PC-3 (cell line): ENCODE results near the gene ABHD3. TPM values are rescaled to one million over a fixed set of nuclear protein-coding genes. Genes with fewer than 3 reads are reported as not detected.
"Not testable (repeated sequence)": the region's sequence is repeated elsewhere in the genome, so short reads cannot be mapped to it uniquely, and the experiment has no call there.

Experiments used
- ATAC-seq: fragments of 200-7000 bp; cut with Tn5 transposase; 2 replicates; pipeline ENCODE4 v1.9.1; 2020; ENCODE audit warnings: mild to moderate bottlenecking, moderate library complexity
- BruUV-seq: library from RNA; stranded (reverse); fragments of 400-500 nt; replicated peaks from 2 replicates; lab custom pipeline; 2021; lab: Mats Ljungman, UMichigan
- CTCF ChIA-PET: fragments of 300-600 bp; sonication (Branson Sonifier 250); formaldehyde crosslinking; loops from one replicate; lab custom pipeline; 2022; ENCODE audit warnings: antibody characterized with exemption; lab: Charles Lee
- POLR2A ChIA-PET: fragments of 300-600 bp; sonication (Branson Sonifier 250); formaldehyde crosslinking; loops from one replicate; lab custom pipeline; 2022; ENCODE audit warnings: antibody characterized with exemption; ENCODE audit not compliant: unreplicated experiment; lab: Charles Lee
- DNase-seq: peaks from one replicate; pipeline ENCODE4 v3.0.0-alpha.2; 2015
- H2AFZ ChIP-seq: fragments of 300-600 bp; sonication (generic); 2 replicates; pipeline ENCODE4 v1.6.0; 2016; ENCODE audit warnings: antibody characterized with exemption, low read length
- H3F3A ChIP-seq: fragments of 300-600 bp; sonication (generic); one replicate; pipeline ENCODE4 v1.6.0; 2017; ENCODE audit warnings: antibody characterized with exemption, low read length, control low read depth, mild to moderate bottlenecking; ENCODE audit not compliant: unreplicated experiment
- H3K27ac ChIP-seq: fragments of 300-600 bp; sonication (generic); 2 replicates; pipeline ENCODE4 v1.5.1; 2016; ENCODE audit warnings: mild to moderate bottlenecking, low read length
- H3K27me3 ChIP-seq: fragments of 300-600 bp; sonication (generic); 2 replicates; pipeline ENCODE4 v1.6.1; 2016; ENCODE audit warnings: low read length, mixed read lengths
- H3K36me3 ChIP-seq: fragments of 300-600 bp; sonication (generic); 2 replicates; pipeline ENCODE4 v1.6.1; 2016; ENCODE audit warnings: low read depth, mixed run types, low read length, mixed read lengths
- H3K4me1 ChIP-seq: fragments of 300-600 bp; sonication (generic); 2 replicates; pipeline ENCODE4 v1.5.1; 2016; ENCODE audit warnings: low read length; ENCODE audit not compliant: insufficient read depth
- H3K4me2 ChIP-seq: fragments of 300-600 bp; sonication (generic); 2 replicates; pipeline ENCODE4 v1.6.0; 2016; ENCODE audit warnings: low read length
- H3K4me3 ChIP-seq: fragments of 300-600 bp; sonication (generic); 2 replicates; pipeline ENCODE4 v1.5.1; 2016; ENCODE audit warnings: mild to moderate bottlenecking, low read length, mixed read lengths
- H3K79me2 ChIP-seq: fragments of 300-600 bp; sonication (generic); 2 replicates; pipeline ENCODE4 v1.6.1; 2017; ENCODE audit warnings: low read length, mixed read lengths
- H3K9ac ChIP-seq: fragments of 300-600 bp; sonication (generic); 2 replicates; pipeline ENCODE4 v1.6.0; 2016; ENCODE audit warnings: mild to moderate bottlenecking, low read length
- H3K9me2 ChIP-seq: fragments of 300-600 bp; sonication (generic); replicated peaks from 2 replicates; pipeline ENCODE4 v1.6.1; 2016; ENCODE audit warnings: mixed run types, low read length, mixed read lengths
- H3K9me3 ChIP-seq: fragments of 300-600 bp; sonication (generic); 2 replicates; pipeline ENCODE4 v1.6.1; 2016; ENCODE audit warnings: low read length, mixed read lengths
- H4K20me1 ChIP-seq: fragments of 300-600 bp; sonication (generic); 2 replicates; pipeline ENCODE4 v1.6.1; 2016; ENCODE audit warnings: low read length, mixed read lengths
- CTCF ChIP-seq: fragments of 300-600 bp; sonication (generic); conservative IDR thresholded peaks from 2 replicates; pipeline ENCODE4 v1.5.1; 2017; ENCODE audit warnings: antibody characterized with exemption, low read depth, mild to moderate bottlenecking, low read length
- EZH2 ChIP-seq: fragments of 300-600 bp; sonication (generic); IDR thresholded peaks from one replicate; pipeline ENCODE4 v1.6.1; 2017; ENCODE audit warnings: antibody characterized with exemption, mild to moderate bottlenecking, low read length; ENCODE audit not compliant: unreplicated experiment
- EZH2phosphoT487 ChIP-seq: fragments of 300-600 bp; sonication (generic); IDR thresholded peaks from 2 replicates; pipeline ENCODE4 v1.6.1; 2018; ENCODE audit warnings: mild to moderate bottlenecking, antibody characterized with exemption, low read length, borderline replicate concordance
- intact Hi-C: fragments of 100-400 bp; cut with micrococcal nuclease; formaldehyde crosslinking; loops from 2 replicates; pipeline ENCODE4 v1.9.0; 2023
- total RNA-seq: library from RNA; depleted of rRNA; stranded (reverse); fragments of >200 nt; gene quantifications from 2 replicates; pipeline ENCODE4 v1.2.3, GENCODE V29; 2014

ABHD3 gene
- total RNA-seq, 1 experiment from 2014 or later = 21.4 TPM

- ChIA-PET CTCF (no interaction called here), POLR2A (interaction anchor here (0.6 to 0.9 kb wide), 5 partner anchors 40 to 1341 kb away, joined by 3 to 5 read pairs (median 4); no protein-coding TSS in a partner anchor)
- peak; percentile 28 for DNase-seq
- peak; percentile 84 for ATAC-seq
- no peaks in the 10 kb centered on the region for H3K27me3 ChIP-seq
- H3K4me1 ChIP-seq = peaks cover 26% of the 10 kb centered on the region
- H2AFZ ChIP-seq = no peak overlapping the region
- H4K20me1 ChIP-seq = no peaks in the 10 kb centered on the region
- intact Hi-C loops = no loop called here
- H3K27ac ChIP-seq = peak overlapping the region; percentile 38
- no peaks in the 10 kb centered on the region for H3K9me3 ChIP-seq
- no peaks in the 10 kb centered on the region for H3F3A ChIP-seq
- peak overlapping the region; percentile 6; the same call in 1 of the 2 replicates for H3K4me2 ChIP-seq
- BruUV-seq = no TSS peak
- TF ChIP-seq CTCF (no peak), EZH2 (no peak), EZH2phosphoT487 (no peak)
- peaks cover 12% of the 10 kb centered on the region for H3K36me3 ChIP-seq
- H3K9ac ChIP-seq = no peak overlapping the region
- H3K79me2 ChIP-seq = no peaks in the 10 kb centered on the region
- H3K9me2 ChIP-seq = no peaks in the 10 kb centered on the region
- no peak overlapping the region for H3K4me3 ChIP-seq
These were observed 25.7 kb downstream of the ABHD3 start for GRCh38 chr18:21678859-21679258.

GRCh38 chr18:21675354-21675753 lies 29.2 kb downstream of the ABHD3 start:
- peak overlapping the region; percentile 53 for H3K27ac ChIP-seq
- CTCF ChIA-PET, H3K36me3 ChIP-seq, H4K20me1 ChIP-seq, H3K27me3 ChIP-seq, H2AFZ ChIP-seq, H3K9me2 ChIP-seq, POLR2A ChIA-PET, H3K9me3 ChIP-seq, BruUV-seq, H3K79me2 ChIP-seq, H3F3A ChIP-seq, H3K4me3 ChIP-seq, intact Hi-C loops: not testable (repeated sequence)
- DNase-seq = peak; percentile 67
- peak overlapping the region; percentile 34; the same call in 1 of the 2 replicates for H3K9ac ChIP-seq
- H3K4me2 ChIP-seq = peak overlapping the region; percentile 18; the same call in 1 of the 2 replicates
- H3K4me1 ChIP-seq = peaks cover 45% of the 10 kb centered on the region
- peak; percentile 25; the same call in 1 of the 2 replicates for ATAC-seq

GRCh38 chr18:21672521-21673267 lies 31.9 kb downstream of the ABHD3 start:
- peak; percentile 87 for DNase-seq
- Histone ChIP-seq H4K20me1 (no peaks in the 10 kb centered on the region), H3K9me3 (no peaks in the 10 kb centered on the region), H3K4me1 (peaks cover 60% of the 10 kb centered on the region), H3K4me3 (no peak overlapping the region), H2AFZ (no peak overlapping the region), H3K9ac (peak overlapping the region; percentile 50), H3K4me2 (peak overlapping the region; percentile 56), H3K79me2 (no peaks in the 10 kb centered on the region), H3K9me2 (no peaks in the 10 kb centered on the region), H3K36me3 (no peaks in the 10 kb centered on the region), H3K27me3 (no peaks in the 10 kb centered on the region), H3F3A (peaks cover 10% of the 10 kb centered on the region), H3K27ac (peak overlapping the region; percentile 89)
- peak; percentile 64 for ATAC-seq
- intact Hi-C loops = no loop called here
- TF ChIP-seq CTCF (0 out of 2 replicates have a peak, but pooled peaks have one; percentile 8), EZH2 (no peak)
- ChIA-PET POLR2A (interaction anchor here (0.7 to 1.2 kb wide), 2 partner anchors 68 to 72 kb away, joined by 5 to 8 read pairs; partner anchors contain the start of genes ESCO1 and MIB1), CTCF (interaction anchor here (0.5 to 1.1 kb wide), 2 partner anchors 31 to 67 kb away, joined by 3 to 6 read pairs; partner anchors contain the start of gene MIB1)
- BruUV-seq = no TSS peak
